Loucy (cell line): ENCODE results near the gene CYSTM1.

Experiments
- H2AFZ ChIP-seq: fragments of 200-600 bp; sonication (generic); 2 replicates; pipeline ENCODE4 v1.6.0; 2016; ENCODE audit warnings: antibody characterized with exemption, mild to moderate bottlenecking, low read length, moderate library complexity
- H3F3A ChIP-seq: fragments of 200-600 bp; 2 replicates; pipeline ENCODE4 v1.6.0; 2016; ENCODE audit warnings: antibody characterized with exemption, low read depth, mild to moderate bottlenecking
- H3K27me3 ChIP-seq: fragments of 200-600 bp; sonication (generic); 2 replicates; pipeline ENCODE4 v1.6.1; 2014; ENCODE audit warnings: low read length, mild to moderate bottlenecking; ENCODE audit not compliant: insufficient read depth, poor library complexity, severe bottlenecking
- H3K36me3 ChIP-seq: fragments of 200-600 bp; sonication (generic); 2 replicates; pipeline ENCODE4 v1.6.1; 2016; ENCODE audit warnings: low read length; ENCODE audit not compliant: insufficient read depth
- H3K4me1 ChIP-seq: fragments of 200-600 bp; sonication (generic); 2 replicates; pipeline ENCODE4 v1.5.1; 2014; ENCODE audit warnings: low read length, mild to moderate bottlenecking; ENCODE audit not compliant: insufficient read depth, poor library complexity, severe bottlenecking
- H3K4me2 ChIP-seq: fragments of 200-600 bp; sonication (generic); 2 replicates; pipeline ENCODE4 v1.6.0; 2014; ENCODE audit warnings: antibody characterized with exemption, low read length, low read depth, mild to moderate bottlenecking; ENCODE audit not compliant: poor library complexity, severe bottlenecking
- H3K4me3 ChIP-seq: fragments of 200-600 bp; sonication (generic); 2 replicates; pipeline ENCODE4 v1.5.1; 2014; ENCODE audit warnings: low read length, mild to moderate bottlenecking, mixed read lengths; ENCODE audit not compliant: poor library complexity, severe bottlenecking
- H3K79me2 ChIP-seq: fragments of 200-600 bp; sonication (generic); 2 replicates; pipeline ENCODE4 v1.6.1; 2014; ENCODE audit warnings: low read length; ENCODE audit not compliant: insufficient read depth
- H3K9ac ChIP-seq: fragments of 200-600 bp; sonication (generic); 2 replicates; pipeline ENCODE4 v1.6.0; 2014; ENCODE audit warnings: mild to moderate bottlenecking, low read depth, low read length, moderate library complexity; ENCODE audit not compliant: poor library complexity, severe bottlenecking
- H3K9me2 ChIP-seq: fragments of 200-600 bp; sonication (generic); replicated peaks from 2 replicates; pipeline ENCODE4 v1.6.1; 2016; ENCODE audit warnings: low read depth, low read length, mixed read lengths
- H3K9me3 ChIP-seq: fragments of 200-600 bp; sonication (generic); 2 replicates; pipeline ENCODE4 v1.6.1; 2014; ENCODE audit warnings: mild to moderate bottlenecking, antibody characterized with exemption, low read length, low read depth; ENCODE audit not compliant: insufficient read depth
- H4K20me1 ChIP-seq: fragments of 200-600 bp; sonication (generic); 2 replicates; pipeline ENCODE4 v1.6.0; 2014; ENCODE audit warnings: antibody characterized with exemption, low read length, mild to moderate bottlenecking; ENCODE audit not compliant: insufficient read depth, poor library complexity, severe bottlenecking
- CTCF ChIP-seq: fragments of 200-600 bp; sonication (generic); conservative IDR thresholded peaks from 2 replicates; pipeline ENCODE4 v1.5.1; 2014; ENCODE audit warnings: mild to moderate bottlenecking, antibody characterized with exemption, low read length
- EZH2phosphoT487 ChIP-seq: fragments of 200-600 bp; IDR thresholded peaks from 2 replicates; pipeline ENCODE4 v1.6.1; 2018; ENCODE audit warnings: antibody characterized with exemption, mild to moderate bottlenecking, moderate library complexity, borderline replicate concordance

Gene CYSTM1

GRCh38 chr5:140202610-140203009 is 27.6 kb downstream of the CYSTM1 start:
- H3K9me3 ChIP-seq, result no peaks in the 10 kb centered on the region
- no peaks in the 10 kb centered on the region for H4K20me1 ChIP-seq
- no peaks in the 10 kb centered on the region for H3K9me2 ChIP-seq
- no peak overlapping the region for H2AFZ ChIP-seq
- H3K4me3 ChIP-seq, result no peak overlapping the region
- H3K4me1 ChIP-seq, result no peaks in the 10 kb centered on the region
- H3K36me3 ChIP-seq, result no peaks in the 10 kb centered on the region
- H3K27me3 ChIP-seq, result no peaks in the 10 kb centered on the region
- TF ChIP-seq CTCF (no peak), EZH2phosphoT487 (no peak)
- H3K9ac ChIP-seq, result no peak overlapping the region
- H3K79me2 ChIP-seq, result no peaks in the 10 kb centered on the region
- H3F3A ChIP-seq, result no peaks in the 10 kb centered on the region
- H3K4me2 ChIP-seq, result no peak overlapping the region

GRCh38 chr5:140205216-140205615 is 30.2 kb downstream of the CYSTM1 start:
- no peak overlapping the region for H3K4me2 ChIP-seq

GRCh38 chr5:140205952-140206351 is 31.0 kb downstream of the CYSTM1 start:
- no peaks in the 10 kb centered on the region for H3K9me2 ChIP-seq
- no peaks in the 10 kb centered on the region for H3K36me3 ChIP-seq
- no peaks in the 10 kb centered on the region for H3K9me3 ChIP-seq
- no peak overlapping the region for H3K4me3 ChIP-seq
- no peak overlapping the region for H2AFZ ChIP-seq
- no peak overlapping the region for H3K4me2 ChIP-seq
- H3K4me1 ChIP-seq, result no peaks in the 10 kb centered on the region
- H3F3A ChIP-seq, result no peaks in the 10 kb centered on the region
- H3K27me3 ChIP-seq, result no peaks in the 10 kb centered on the region
- no peaks in the 10 kb centered on the region for H3K79me2 ChIP-seq
- peak; percentile 36 for TF ChIP-seq CTCF
- TF ChIP-seq EZH2phosphoT487, result no peak
- H3K9ac ChIP-seq, result no peak overlapping the region
- H4K20me1 ChIP-seq, result no peaks in the 10 kb centered on the region

More at GRCh38 chr5:140205216-140205615, 30.2 kb downstream of the CYSTM1 start:
- H4K20me1 ChIP-seq, result no peaks in the 10 kb centered on the region
- H3K36me3 ChIP-seq, result no peaks in the 10 kb centered on the region
- no peaks in the 10 kb centered on the region for H3F3A ChIP-seq
- H3K27me3 ChIP-seq, result no peaks in the 10 kb centered on the region
- H3K9ac ChIP-seq, result no peak overlapping the region
- H3K4me3 ChIP-seq, result no peak overlapping the region
- TF ChIP-seq CTCF (no peak), EZH2phosphoT487 (no peak)
- H3K9me2 ChIP-seq, result no peaks in the 10 kb centered on the region
- H3K4me1 ChIP-seq, result no peaks in the 10 kb centered on the region
- no peaks in the 10 kb centered on the region for H3K79me2 ChIP-seq
- no peak overlapping the region for H2AFZ ChIP-seq
- no peaks in the 10 kb centered on the region for H3K9me3 ChIP-seq
